HepG2 (cell line): ENCODE results near the gene SLC4A5. TPM values are rescaled to one million over a fixed set of nuclear protein-coding genes. Genes with fewer than 3 reads are reported as not detected.

Experiments used
- ATAC-seq: fragments of 200-7000 bp; cut with Tn5 transposase; 3 replicates; pipeline ENCODE4 v1.9.1; 2020; ENCODE audit warnings: mild to moderate bottlenecking, moderate library complexity
- BruUV-seq: library from RNA; stranded (reverse); fragments of 400-500 nt; replicated peaks from 2 replicates; lab custom pipeline; 2021; lab: Mats Ljungman, UMichigan
- CTCF ChIA-PET: fragments of 300-600 bp; formaldehyde crosslinking; extraction: SDS; loops from one replicate; lab custom pipeline; 2021; ENCODE audit warnings: low total read pairs, inconsistent platforms, low intra/inter-chr PET ratio; lab: Yijun Ruan, JAX
- POLR2A ChIA-PET: fragments of 350-600 bp; sonication (Branson Sonifier 250); formaldehyde crosslinking; loops from one replicate; lab custom pipeline; 2020; ENCODE audit warnings: antibody characterized with exemption, inconsistent platforms; lab: Yijun Ruan, JAX
- DNase-seq: peaks from one replicate; pipeline ENCODE4 v3.0.0-alpha.2; 2015; ENCODE audit warnings: low spot score
- FAIRE-seq: peaks from 3 replicates; lab custom pipeline; 2011; peaks lifted over from hg19 to GRCh38; lab: Jason Lieb, UNC
- H2AFZ ChIP-seq: one replicate; pipeline ENCODE4 v1.6.1; 2011; ENCODE audit warnings: low read length, inconsistent platforms
- H3K27ac ChIP-seq: fragments of 300-600 bp; 3 replicates; pipeline ENCODE4 v1.8.0; 2011; ENCODE audit warnings: mixed run types, mild to moderate bottlenecking, mixed read lengths, low read length, inconsistent platforms; ENCODE audit not compliant: insufficient read depth; ENCODE audit errors: extremely low read length
- H3K27me3 ChIP-seq, 2 experiments: fragments of 200-600 bp in 1 of 2; 2 replicates in 1 of 2; 3 replicates in 1 of 2; pipeline versions ENCODE4 v1.6.0 to v1.8.0; 2011; ENCODE audit warnings: low read length in 2 of 2, mild to moderate bottlenecking in 2 of 2, moderate library complexity in 2 of 2, inconsistent platforms in 1 of 2; ENCODE audit not compliant: insufficient read depth in 2 of 2, control insufficient read depth in 1 of 2
- H3K36me3 ChIP-seq, 2 experiments: fragments of 200-600 bp in 1 of 2; replicated peaks in 1 of 2; 2 replicates in 1 of 2; 3 replicates in 1 of 2; pipeline versions ENCODE4 v1.5.1 to v1.8.0; 2011; ENCODE audit warnings: low read length in 2 of 2, inconsistent platforms in 1 of 2; ENCODE audit not compliant: insufficient read depth in 2 of 2, control insufficient read depth in 1 of 2
- H3K4me1 ChIP-seq: 2 replicates; pipeline ENCODE4 v1.5.1; 2012; ENCODE audit warnings: low read length, inconsistent platforms; ENCODE audit not compliant: insufficient read depth
- H3K4me2 ChIP-seq: 2 replicates; pipeline ENCODE4 v1.6.0; 2011; ENCODE audit warnings: low read depth, low read length, inconsistent platforms
- H3K4me3 ChIP-seq, 3 experiments: fragments of 200-600 bp in 1 of 3; sonication (generic), shearing (Covaris generic) in 1 of 3; replicated peaks in 1 of 3; 2 replicates each; pipeline ENCODE4 v1.5.1; 2011 to 2016; ENCODE audit warnings: low read length in 3 of 3, inconsistent platforms in 2 of 3, low read depth in 2 of 3, mild to moderate bottlenecking in 2 of 3, control low read depth in 1 of 3, mixed read lengths in 1 of 3; ENCODE audit not compliant: insufficient read depth in 1 of 3
- H3K79me2 ChIP-seq: one replicate; pipeline ENCODE4 v1.6.1; 2011; ENCODE audit warnings: low read length, inconsistent platforms; ENCODE audit not compliant: insufficient read depth
- H3K9ac ChIP-seq: 2 replicates; pipeline ENCODE4 v1.6.0; 2011; ENCODE audit warnings: mild to moderate bottlenecking, low read depth, low read length, inconsistent platforms; ENCODE audit not compliant: insufficient read depth
- H3K9me3 ChIP-seq: 2 replicates; pipeline ENCODE4 v1.5.1; 2012; ENCODE audit warnings: mild to moderate bottlenecking, low read length
- H4K20me1 ChIP-seq: 2 replicates; pipeline ENCODE4 v1.6.0; 2011; ENCODE audit warnings: inconsistent platforms, mild to moderate bottlenecking, low read length, moderate library complexity; ENCODE audit not compliant: insufficient read depth
- CAMTA2 ChIP-seq: sonication (generic); formaldehyde crosslinking; IDR thresholded peaks from 2 replicates; pipeline ENCODE4 v1.4.0; 2020; ENCODE audit warnings: mild to moderate bottlenecking, missing genetic modification reagents, borderline replicate concordance
- SMARCE1 ChIP-seq: fragments of 450-650 bp; IDR thresholded peaks from 2 replicates; pipeline ENCODE4 v1.6.1; 2017; ENCODE audit warnings: borderline replicate concordance
- TCF7L2 ChIP-seq: IDR thresholded peaks from 2 replicates; pipeline ENCODE4 v1.6.1; 2011; ENCODE audit warnings: mild to moderate bottlenecking, low read depth, low read length, moderate library complexity
- ZNF24 ChIP-seq: fragments of 450-650 bp; IDR thresholded peaks from 2 replicates; pipeline ENCODE4 v1.6.1; 2017; ENCODE audit warnings: antibody characterized with exemption, mild to moderate bottlenecking
- in situ Hi-C: cut with HindIII; loops from 2 replicates; pipeline ENCODE4 v1.10.0; 2017; ENCODE audit warnings: low pct_unique_long_range_greater_than_20kb; ENCODE audit not compliant: extremely low pct_ligation_motif_present
- intact Hi-C: fragments of 100-400 bp; cut with micrococcal nuclease; formaldehyde crosslinking; loops from one replicate; pipeline ENCODE4 v1.10.0; 2022; ENCODE audit not compliant: unreplicated experiment
- polyA plus RNA-seq, 8 experiments: library from polyadenylated mRNA; depleted of rRNA in 3 of 8; stranded (reverse) in 7 of 8; unstranded in 1 of 8; fragments of >200 nt; fragmentation: Illumina TruSeq in 4 of 8; extraction: Trizol in 4 of 8; gene quantifications; 2 replicates each; pipeline versions ENCODE4 v1.2.1 to v1.2.3, GENCODE V29; 2011 to 2016; ENCODE audit warnings: low read depth in 4 of 8, missing spikeins in 1 of 8, mixed read lengths in 1 of 8; ENCODE audit not compliant: insufficient read depth in 1 of 8
- total RNA-seq, 5 experiments: library from RNA; depleted of rRNA; stranded (reverse); fragments of >200 nt; fragmentation: Illumina TruSeq; extraction: Trizol; gene quantifications; 2 replicates each; pipeline ENCODE4 v1.2.3, GENCODE V29; 2016; ENCODE audit warnings: low read depth in 1 of 5
- TF ChIP-seq, protein P1 (sequence below): sonication (generic); formaldehyde crosslinking; IDR thresholded peaks from 2 replicates; pipeline ENCODE4 v1.9.0; 2021; ENCODE audit warnings: missing genetic modification reagents, borderline replicate concordance
- TF ChIP-seq, protein P2 (sequence below): sonication (generic); formaldehyde crosslinking; IDR thresholded peaks from 2 replicates; pipeline ENCODE4 v1.4.0; 2020; ENCODE audit warnings: mild to moderate bottlenecking, missing genetic modification reagents, borderline replicate concordance
- TF ChIP-seq, protein P3 (sequence below): sonication (generic); formaldehyde crosslinking; IDR thresholded peaks from 2 replicates; pipeline ENCODE4 v1.4.0; 2020; ENCODE audit warnings: missing genetic modification reagents

Gene SLC4A5
- total and polyA plus RNA-seq, 2 of the 13 experiments (the other 11 are each of a cell fraction or from before 2014, with no cell fraction given): 0.50 TPM; not detected in 1

GRCh38 chr2:74312913-74313312 is 30.3 kb downstream of the SLC4A5 start:
- Histone ChIP-seq H3K36me3 (no peaks in the 10 kb centered on the region), H3K27me3 (no peaks in the 10 kb centered on the region), H3K4me1 (peaks cover 12% of the 10 kb centered on the region; the same call in 1 of the 2 replicates), H3K79me2 (no peaks in the 10 kb centered on the region), H3K4me3 (no peak overlapping the region), H4K20me1 (no peaks in the 10 kb centered on the region), H3K9ac (no peak overlapping the region), H3K27ac (no peak overlapping the region), H2AFZ (no peak overlapping the region), H3K4me2 (no peak overlapping the region), H3K9me3 (no peaks in the 10 kb centered on the region)
- FAIRE-seq (no peak), ATAC-seq (no peak), DNase-seq (no peak)
- ChIA-PET POLR2A (no interaction called here), CTCF (no interaction called here)
- intact Hi-C loops (no loop called here), in situ Hi-C loops (no loop called here)
- TF ChIP-seq, protein P1, sequence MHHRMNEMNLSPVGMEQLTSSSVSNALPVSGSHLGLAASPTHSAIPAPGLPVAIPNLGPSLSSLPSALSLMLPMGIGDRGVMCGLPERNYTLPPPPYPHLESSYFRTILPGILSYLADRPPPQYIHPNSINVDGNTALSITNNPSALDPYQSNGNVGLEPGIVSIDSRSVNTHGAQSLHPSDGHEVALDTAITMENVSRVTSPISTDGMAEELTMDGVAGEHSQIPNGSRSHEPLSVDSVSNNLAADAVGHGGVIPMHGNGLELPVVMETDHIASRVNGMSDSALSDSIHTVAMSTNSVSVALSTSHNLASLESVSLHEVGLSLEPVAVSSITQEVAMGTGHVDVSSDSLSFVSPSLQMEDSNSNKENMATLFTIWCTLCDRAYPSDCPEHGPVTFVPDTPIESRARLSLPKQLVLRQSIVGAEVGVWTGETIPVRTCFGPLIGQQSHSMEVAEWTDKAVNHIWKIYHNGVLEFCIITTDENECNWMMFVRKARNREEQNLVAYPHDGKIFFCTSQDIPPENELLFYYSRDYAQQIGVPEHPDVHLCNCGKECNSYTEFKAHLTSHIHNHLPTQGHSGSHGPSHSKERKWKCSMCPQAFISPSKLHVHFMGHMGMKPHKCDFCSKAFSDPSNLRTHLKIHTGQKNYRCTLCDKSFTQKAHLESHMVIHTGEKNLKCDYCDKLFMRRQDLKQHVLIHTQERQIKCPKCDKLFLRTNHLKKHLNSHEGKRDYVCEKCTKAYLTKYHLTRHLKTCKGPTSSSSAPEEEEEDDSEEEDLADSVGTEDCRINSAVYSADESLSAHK (CRISPR knock-in tag): no peak
- TF ChIP-seq SMARCE1 (no peak), ZNF24 (no peak), TCF7L2 (no peak), CAMTA2 (no peak)
- TF ChIP-seq, protein P2, sequence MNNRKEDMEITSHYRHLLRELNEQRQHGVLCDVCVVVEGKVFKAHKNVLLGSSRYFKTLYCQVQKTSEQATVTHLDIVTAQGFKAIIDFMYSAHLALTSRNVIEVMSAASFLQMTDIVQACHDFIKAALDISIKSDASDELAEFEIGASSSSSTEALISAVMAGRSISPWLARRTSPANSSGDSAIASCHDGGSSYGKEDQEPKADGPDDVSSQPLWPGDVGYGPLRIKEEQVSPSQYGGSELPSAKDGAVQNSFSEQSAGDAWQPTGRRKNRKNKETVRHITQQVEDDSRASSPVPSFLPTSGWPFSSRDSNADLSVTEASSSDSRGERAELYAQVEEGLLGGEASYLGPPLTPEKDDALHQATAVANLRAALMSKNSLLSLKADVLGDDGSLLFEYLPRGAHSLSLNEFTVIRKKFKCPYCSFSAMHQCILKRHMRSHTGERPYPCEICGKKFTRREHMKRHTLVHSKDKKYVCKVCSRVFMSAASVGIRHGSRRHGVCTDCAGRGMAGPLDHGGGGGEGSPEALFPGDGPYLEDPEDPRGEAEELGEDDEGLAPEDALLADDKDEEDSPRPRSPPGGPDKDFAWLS (CRISPR knock-in tag): no peak
- TF ChIP-seq, protein P3, sequence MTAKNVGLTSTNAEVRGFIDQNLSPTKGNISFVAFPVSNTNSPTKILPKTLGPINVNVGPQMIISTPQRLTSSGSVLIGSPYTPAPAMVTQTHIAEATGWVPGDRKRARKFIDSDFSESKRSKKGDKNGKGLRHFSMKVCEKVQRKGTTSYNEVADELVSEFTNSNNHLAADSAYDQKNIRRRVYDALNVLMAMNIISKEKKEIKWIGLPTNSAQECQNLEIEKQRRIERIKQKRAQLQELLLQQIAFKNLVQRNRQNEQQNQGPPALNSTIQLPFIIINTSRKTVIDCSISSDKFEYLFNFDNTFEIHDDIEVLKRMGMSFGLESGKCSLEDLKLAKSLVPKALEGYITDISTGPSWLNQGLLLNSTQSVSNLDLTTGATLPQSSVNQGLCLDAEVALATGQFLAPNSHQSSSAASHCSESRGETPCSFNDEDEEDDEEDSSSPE (CRISPR knock-in tag): no peak
- BruUV-seq: no TSS peak
